ENCODE data around the gene TCF15. TPM values are rescaled to one million over a fixed set of nuclear protein-coding genes. Genes with fewer than 3 reads are reported as not detected.

The TCF15 gene
- total RNA-seq, 1 donor from 2014 or later: 0.07 TPM

Other genes starting within 250 kb of the TCF15 start
- 45.9 and 62.9 TPM in 2 replicates for gene TRIB3, start 229.5 kb downstream of the TCF15 start, total RNA-seq
- 74.0 and 74.6 TPM in 2 replicates for gene RBCK1, start 202.0 kb downstream of the TCF15 start, total RNA-seq
- gene TBC1D20, start 147.8 kb downstream of the TCF15 start, total RNA-seq: 23.9 and 32.1 TPM in 2 replicates
- 135 and 157 TPM in 2 replicates for gene CSNK2A1, start 66.5 kb downstream of the TCF15 start, total RNA-seq
- 49.5 and 52.0 TPM in 2 replicates for gene SRXN1, start 42.9 kb upstream of the TCF15 start, total RNA-seq
- not detected in 2 replicates for gene SCRT2, start 65.5 kb upstream of the TCF15 start, total RNA-seq
- gene SLC52A3, start 158.2 kb upstream of the TCF15 start, total RNA-seq: not detected in 2 replicates
- gene FAM110A, start 223.4 kb upstream of the TCF15 start, total RNA-seq: 2.8 and 3.3 TPM in 2 replicates

All from pulmonary artery endothelial cell (primary cell).